SHP77 treated with DMSO at 0.1 percent for 48 hours (cell line): ENCODE measurements around the gene PLEKHA5.

ENCODE experiments used
- DNase-seq: peaks from one replicate; lab custom pipeline; 2025; lab: John Stamatoyannopoulos, UW

PLEKHA5 gene

GRCh38 chr12:19130224-19131024 is 891 bp downstream of the PLEKHA5 start:
- DNase-seq, result no peak

DNA sequence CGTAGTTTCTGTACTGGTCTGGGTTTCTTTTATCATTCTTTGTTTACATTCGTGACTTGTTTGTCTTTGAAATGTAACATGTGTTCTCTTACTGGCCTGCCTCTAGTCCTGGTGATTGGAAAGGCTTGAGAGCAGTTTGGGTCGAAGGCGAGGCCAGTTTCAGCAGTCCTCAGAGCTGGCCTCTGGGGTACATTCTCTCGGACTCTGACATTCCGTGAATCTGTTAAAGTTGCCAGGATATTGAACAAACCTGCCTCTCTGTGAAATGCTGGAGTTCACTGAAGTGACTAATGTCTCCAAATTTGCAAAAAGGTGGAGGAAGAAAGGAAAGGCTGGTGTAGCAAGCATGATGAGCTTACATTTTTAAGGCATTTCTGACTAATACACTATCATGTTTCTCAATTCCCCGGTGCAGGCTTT is 1.5 kb downstream of the PLEKHA5 start:
- no peak for DNase-seq

DNA sequence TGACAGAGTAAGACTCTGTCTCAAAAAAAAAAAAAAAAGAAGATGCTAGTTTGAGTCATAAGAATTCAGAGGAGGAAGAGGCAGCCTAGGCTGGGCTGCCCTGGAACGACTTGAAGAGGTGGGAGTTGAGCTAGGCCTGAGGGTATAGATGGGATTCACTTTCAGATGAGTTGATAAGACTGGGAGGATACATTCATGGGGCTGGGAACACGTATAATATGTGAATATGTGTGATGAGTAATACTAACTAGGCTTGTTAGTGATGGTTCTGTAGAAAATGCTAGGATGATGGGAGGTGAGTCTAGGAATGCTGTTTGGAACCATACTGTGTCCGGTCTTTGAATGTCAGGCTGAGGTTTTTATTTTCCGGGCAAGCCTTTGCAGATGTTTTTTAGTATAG is 9.0 kb downstream of the PLEKHA5 start:
- DNase-seq, result no peak

GRCh38 chr12:19138956-19139355 is 9.4 kb downstream of the PLEKHA5 start:
- DNase-seq, result no peak

- DNase-seq, result no peak
Observed at GRCh38 chr12:19139615-19140194, 10.2 kb downstream of the PLEKHA5 start.

DNA sequence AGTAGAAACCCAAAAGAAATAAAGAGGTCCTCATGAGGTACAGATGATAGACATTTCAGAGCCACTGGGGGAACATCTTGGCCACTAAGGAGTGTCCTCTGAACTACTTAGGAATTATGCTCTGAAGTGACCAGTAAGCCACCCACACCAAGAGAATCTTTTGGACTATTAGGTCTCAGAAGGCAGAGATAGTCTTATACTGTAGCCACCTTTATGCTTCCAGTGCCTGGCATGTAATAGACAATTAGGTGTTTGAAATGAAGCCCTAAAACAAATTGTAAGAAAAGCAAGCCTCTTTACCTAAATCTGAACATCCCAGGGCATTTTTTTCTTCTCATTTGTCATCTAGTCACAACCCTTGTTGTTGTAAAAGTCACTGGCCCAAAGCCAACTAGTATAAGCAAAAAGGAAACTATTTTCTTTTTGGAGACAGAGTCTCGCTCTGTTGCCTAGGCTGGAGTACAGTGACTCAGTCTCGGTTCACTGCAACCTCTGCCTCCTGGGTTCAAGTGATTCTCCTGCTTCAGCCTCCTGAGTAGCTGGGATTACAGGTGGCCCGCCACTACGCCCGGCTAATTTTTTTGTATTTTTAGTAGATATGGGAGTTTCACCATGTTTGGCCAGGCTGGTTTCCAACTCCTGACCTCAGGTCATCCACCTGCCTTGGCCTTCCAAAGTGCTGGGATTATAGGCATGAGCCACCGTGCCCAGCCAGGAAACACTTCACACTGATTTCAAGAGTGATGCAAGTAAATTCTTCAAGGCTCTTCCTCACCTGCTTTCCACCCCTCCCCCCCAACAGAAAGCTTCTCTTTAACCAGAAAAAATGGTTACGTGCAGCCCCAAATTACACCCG is 11.1 kb downstream of the PLEKHA5 start:
- DNase-seq, result no peak

DNA sequence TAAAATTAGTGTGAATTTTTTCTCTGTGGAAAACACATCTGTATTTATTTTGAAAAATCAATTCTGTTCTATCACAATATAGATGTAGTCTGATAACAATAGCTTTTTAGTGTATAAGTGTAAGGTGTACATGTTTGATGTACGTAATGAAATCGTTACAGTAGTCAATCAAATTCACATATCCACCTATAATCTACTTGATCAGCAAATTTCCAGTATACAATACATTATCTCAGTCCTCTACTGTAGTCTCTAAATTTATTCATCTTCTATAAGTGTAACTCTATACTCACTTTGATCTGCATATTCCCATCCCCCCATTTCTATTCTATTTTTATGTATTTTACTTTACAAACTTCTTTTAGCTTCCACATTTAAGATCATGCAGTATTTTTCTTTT is 13.0 kb downstream of the PLEKHA5 start:
- DNase-seq, result no peak

GRCh38 chr12:19144287-19144686 is 14.8 kb downstream of the PLEKHA5 start:
- DNase-seq, result no peak

GRCh38 chr12:19144985-19145384 is 15.5 kb downstream of the PLEKHA5 start:
- no peak for DNase-seq

DNA sequence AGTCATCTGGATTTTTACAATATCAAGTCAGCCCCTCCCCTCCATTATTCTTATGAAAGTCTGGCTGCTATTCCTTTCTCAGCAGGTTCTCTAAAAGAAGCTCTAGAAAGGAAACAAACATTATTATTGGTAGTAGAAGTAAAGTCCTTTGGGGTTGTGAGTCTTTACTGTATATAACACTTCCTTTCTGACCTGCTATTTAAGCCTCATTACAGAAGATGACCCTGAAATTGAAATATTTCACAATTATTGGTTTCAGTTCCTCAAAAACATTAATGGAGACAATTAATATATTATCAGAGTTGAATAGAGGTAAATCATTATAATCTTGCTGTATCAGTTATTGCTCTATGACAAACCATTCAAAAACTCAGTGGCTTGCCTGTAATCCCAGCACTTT is 19.3 kb downstream of the PLEKHA5 start:
- no peak for DNase-seq

DNA sequence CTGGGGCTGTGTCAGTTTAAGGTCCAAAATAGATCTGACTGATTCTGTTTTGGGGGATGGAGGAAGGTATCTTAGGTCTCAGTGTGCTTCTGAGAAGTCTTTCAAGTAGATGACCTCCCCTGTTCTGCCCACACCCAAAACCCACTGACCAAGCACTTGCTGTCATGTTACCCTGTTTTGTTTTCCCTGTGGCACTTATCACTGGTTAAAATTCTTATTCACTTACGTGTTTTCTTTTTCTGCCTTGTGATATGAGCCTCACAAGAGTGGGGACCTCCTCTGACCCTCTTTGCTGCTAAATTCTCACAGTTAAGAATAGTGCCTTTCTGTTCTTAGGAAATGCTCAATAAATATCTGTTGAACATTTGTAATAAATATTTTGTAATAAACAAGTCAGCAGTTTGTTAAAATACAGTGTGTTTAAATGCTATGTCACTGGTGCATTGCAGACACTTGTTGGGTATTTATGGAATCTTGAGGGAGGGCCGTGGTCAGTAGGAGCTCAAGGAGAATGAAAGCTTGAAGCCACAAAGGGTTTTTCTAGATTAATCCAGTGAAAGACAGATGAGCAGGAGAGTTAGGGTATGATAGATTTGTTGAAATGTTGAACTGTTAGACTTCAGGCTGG is 20.9 kb downstream of the PLEKHA5 start:
- no peak for DNase-seq

DNA sequence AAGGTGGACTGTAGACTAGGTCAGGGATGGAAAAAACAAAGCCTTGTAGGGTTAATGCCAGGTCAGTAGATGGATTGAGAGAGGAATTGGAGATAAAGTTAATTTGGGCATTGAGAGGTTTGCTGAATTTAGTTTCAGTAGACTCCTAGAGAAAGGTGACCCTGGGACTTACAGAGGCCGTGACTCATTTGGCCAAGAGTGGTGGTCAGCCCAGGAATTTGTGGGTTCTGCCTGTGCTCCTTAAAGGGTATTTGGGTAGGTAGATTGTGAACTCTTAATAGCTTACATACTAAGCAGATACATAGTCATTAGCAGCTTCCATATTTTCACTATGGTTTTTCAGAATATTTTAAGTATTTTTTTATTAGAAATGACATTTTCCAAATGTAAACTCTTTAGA is 21.8 kb downstream of the PLEKHA5 start:
- no peak for DNase-seq

DNA sequence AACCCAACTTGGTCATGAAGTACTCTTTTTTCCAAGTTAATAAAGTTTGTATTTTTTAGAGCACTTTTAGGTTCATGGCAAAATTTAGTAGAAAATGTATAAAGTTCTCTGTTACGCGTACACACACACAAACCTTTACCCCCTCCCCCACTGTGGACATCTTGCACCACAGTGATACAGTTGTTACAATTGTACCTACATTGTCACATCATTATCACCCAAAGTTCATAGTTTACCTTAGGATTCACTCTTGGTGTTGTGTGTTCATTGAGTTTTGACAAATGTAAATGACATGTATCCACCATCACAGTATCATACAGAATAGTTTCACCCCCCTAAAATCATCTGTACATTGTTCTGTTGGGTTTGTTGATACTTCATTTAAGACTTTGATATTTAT is 23.9 kb downstream of the PLEKHA5 start:
- DNase-seq, result no peak

DNA sequence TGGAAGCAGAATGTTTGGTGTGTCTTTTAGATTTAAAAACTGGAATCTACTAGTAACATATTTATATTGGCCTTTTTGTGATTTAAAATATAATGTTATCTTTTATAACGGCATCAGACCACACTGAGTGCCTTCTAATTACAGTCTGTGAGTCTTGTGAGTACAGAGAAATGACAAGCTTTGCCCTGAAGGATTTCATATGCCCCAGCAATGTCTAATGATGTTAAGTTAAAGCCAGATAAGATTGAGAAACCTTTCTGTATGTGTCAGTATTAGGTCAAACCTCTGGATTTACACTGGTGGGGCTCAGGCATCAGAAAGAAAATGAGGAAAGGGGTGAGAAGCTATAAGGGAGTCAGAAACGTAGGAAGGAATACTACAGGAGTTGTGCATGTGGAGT is 25.2 kb downstream of the PLEKHA5 start:
- no peak for DNase-seq

DNA sequence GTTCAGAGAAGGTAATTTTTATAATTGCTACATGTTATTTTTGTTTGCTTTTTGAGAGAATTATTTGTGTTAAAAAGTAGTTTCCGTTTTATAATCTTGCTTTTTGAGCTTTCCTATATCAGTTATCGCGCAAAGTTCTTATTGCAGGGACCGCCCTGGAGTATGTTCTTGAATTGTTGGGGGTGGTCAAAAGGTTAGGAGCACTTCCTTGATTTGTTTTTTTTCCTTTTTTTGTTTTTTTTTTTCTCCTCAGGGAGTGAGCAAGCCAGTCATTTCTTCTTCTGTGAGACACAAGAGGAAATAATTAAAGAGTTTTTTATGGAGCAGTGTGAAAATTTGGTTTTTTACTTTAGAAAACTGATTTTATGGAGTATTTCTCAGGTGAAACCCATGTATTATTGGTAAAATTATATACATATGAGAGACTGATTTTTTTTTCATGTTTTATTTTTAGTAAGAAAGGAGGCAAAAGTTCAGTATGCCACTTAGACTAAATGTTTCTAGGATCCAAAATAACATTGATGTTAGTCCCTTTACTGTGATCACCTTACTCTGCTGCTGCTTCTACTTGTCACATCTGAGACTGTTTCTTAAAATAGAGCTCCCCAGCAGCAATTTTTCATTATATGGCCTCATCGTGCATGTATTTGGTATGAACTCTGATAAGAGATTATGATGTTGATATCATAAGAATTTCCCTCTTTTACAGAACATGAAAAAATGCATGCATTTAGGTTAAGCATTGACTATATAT is 26.6 kb downstream of the PLEKHA5 start:
- no peak for DNase-seq

- DNase-seq, result no peak
Observed at GRCh38 chr12:19158923-19159322, 29.4 kb downstream of the PLEKHA5 start.

DNA sequence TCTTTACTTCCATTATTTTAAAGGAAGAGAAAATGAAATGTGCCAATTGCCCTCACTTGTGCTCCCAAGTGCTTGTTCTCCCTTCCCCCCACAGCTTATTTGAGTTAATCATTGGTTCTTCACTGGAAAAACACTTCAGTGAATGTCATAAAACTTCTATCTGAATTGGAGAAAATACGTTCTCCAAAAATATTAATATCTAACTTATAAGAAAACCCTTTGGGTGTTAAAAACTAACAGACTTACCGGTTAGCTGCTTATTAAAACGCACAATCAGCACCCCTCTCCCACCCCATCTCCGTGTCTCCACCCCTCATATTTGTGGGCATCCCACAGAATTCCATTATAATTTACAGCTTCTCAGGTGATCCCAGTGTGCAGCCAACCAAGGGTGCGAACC is 31.7 kb downstream of the PLEKHA5 start:
- DNase-seq, result no peak

- DNase-seq, result no peak
Observed at GRCh38 chr12:19165451-19165850, 35.9 kb downstream of the PLEKHA5 start.

DNA sequence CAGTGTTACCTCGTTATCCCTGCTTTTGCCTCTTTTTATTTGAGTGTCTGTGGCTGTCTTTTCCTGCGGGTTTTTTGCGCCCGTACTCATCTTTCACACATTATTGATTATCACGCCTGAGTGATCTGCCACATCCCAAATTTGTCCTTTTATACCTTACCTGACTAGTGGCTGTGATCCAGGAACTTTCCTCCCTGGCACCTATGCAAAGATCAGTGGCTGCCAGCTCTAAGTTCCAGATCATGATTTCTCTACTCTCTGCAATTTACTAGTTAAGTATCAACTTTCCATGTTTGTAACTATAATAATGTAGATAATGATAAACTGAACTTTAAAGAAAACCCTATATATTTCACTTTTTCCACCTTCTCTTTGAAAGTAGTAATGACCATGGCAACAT is 36.9 kb downstream of the PLEKHA5 start:
- DNase-seq, result no peak

GRCh38 chr12:19166956-19167355 is 37.4 kb downstream of the PLEKHA5 start:
- DNase-seq, result no peak

- DNase-seq, result no peak
Observed at GRCh38 chr12:19167708-19168107, 38.2 kb downstream of the PLEKHA5 start.

GRCh38 chr12:19168644-19169043 is 39.1 kb downstream of the PLEKHA5 start:
- no peak for DNase-seq
